Nasal cavity respiratory epithelium epithelial cell of viscerocranial mucosa (primary cell): Measurements from ENCODE around the gene MOGAT2. TPM values are rescaled to one million over a fixed set of nuclear protein-coding genes. Genes with fewer than 3 reads are reported as not detected.

Source experiments
- total RNA-seq: library from RNA; depleted of rRNA; stranded (reverse); fragments of >200 nt; gene quantifications from 2 replicates; pipeline ENCODE4 v1.2.3, GENCODE V29; 2014

MOGAT2 gene
- total RNA-seq: 0.07 TPM in 1 of 2 replicates, not detected in the other

DNA sequence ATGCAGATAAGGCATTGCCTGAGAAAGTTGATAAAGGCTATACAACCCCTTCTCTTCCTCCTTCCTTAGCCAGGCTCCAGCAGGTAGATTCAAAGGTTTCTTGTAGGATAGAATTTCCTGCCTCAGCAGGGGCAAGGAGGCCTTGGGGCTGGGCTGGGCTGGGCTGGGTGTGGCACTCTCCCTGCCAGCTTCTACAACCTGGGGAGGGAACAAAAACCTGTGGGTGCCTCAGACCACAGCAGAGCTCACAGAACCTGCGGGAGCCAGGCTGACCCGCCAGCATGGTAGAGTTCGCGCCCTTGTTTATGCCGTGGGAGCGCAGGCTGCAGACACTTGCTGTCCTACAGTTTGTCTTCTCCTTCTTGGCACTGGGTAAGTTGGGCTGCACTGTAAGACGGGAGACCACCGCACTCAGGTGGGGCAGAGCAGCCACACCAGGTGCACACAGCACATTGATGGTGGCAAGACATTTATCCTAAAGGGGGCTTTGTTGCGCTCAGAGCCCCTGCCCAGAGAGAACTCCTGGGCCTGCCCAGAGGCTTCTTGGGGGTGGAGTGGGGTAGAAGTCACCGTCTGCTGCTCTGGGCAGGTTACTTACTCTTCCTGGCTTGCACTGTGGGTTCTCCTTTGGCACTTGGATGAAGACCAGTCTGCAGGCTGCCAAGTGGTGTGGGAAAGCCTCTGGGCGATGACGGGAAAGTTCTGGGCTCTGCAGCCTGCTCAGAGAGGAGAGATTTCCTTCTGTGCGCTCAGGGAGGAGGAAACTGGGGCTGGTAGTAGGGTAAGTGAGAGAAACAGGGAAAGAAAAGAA is at the start of gene MOGAT2:
Gene MOGAT2, plus strand, starts transcription at position 231 of the 811 bp plus-strand sequence. Its CDS starts 51 bp downstream, at position 282.

DNA sequence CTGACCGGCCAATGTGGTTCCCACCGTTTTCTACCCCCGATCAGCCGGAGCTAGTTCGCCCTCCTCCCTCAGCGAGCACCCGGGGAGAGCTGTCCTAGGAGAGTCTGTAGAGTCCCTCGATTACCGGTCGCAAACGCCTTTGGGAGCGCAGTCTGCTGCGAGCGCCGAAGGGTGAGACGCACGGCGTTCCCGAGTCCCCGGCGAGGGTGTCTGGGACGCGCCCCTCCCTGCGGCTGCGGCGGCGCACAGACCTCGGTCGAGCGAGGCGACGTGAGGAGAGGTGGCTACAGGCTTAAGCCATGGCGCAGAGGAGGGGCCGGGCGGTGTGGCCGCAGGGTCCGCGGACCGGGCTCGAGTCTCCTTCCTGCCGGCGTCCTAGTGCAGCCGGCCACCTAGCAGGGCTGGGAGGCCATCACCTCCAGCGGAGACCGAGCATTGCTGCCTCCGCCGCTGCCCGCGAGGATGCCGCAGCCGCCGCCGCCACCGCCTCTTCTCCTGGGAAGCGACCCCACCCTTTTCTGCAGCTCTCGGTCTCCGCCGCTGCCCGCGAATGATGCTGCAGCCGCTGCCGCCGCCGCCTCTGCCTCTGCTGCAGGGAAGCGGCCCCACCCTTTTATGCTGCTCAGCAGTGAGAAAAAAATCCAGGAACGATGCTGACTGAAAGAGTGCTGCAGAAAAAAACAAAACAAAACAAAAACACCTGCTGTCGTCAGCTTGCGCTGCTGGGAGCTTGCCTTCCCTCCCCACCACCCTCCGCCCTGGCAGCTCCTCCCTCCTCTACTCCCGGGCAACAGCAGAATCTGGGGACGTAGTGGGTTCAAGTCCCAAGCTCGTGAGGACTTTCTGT is 49.0 kb upstream of the MOGAT2 start, which contains the start of gene MAP6:
Gene MAP6, minus strand, starts transcription at position 588 of the 847 bp plus-strand sequence. CDS start 669 bp downstream, outside the sequence.

DNA sequence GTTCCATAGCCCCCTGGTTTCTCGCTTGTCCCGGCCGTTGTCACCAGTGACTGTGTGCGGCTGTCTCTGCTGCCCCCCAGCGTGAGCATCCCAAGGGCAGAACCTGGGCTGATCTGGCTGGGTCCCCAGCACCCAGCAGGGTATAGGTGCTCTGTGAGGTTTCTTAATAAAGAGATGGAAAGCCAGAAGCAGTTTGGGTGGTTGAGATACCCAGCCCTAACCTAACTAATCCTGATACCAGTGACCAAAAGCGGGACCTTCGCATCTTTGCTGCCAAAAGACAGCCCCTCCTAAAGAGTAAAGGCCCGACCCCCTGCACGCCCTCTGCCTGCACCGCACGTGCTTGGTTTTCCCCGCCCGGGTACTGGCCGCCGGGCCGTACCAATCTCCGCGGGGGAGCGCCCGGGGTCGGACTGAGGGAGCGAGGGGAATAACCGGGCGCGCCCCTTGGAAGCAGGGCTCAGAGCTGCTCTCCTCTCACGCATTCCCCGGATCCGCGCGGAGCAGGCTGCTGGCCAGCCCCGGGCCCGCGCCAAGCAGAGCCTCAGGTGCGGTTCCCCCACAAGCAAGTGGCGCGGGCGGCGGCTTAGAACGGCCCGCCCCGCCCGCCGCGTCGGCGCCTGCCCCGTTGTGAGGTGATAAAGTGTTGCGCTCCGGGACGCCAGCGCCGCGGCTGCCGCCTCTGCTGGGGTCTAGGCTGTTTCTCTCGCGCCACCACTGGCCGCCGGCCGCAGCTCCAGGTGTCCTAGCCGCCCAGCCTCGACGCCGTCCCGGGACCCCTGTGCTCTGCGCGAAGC is 50.7 kb downstream of the MOGAT2 start, which contains the start of gene DGAT2:
Gene DGAT2, plus strand, starts transcription at position 667 of the 797 bp plus-strand sequence. CDS start 214 bp downstream, outside the sequence.

Other genes starting within 250 kb of the MOGAT2 start
- under 0.01 and 1.5 TPM in 2 replicates for gene GDPD5, start 191.9 kb upstream of the MOGAT2 start, total RNA-seq
- 71.4 and 262 TPM in 2 replicates for gene SERPINH1, start 155.6 kb upstream of the MOGAT2 start, total RNA-seq
- gene MAP6, start 48.8 kb upstream of the MOGAT2 start, total RNA-seq: under 0.01 and 0.50 TPM in 2 replicates
- 9.5 and 12.3 TPM in 2 replicates for gene DGAT2, start 50.9 kb downstream of the MOGAT2 start, total RNA-seq
- gene UVRAG, start 97.4 kb downstream of the MOGAT2 start, total RNA-seq: 17.1 and 24.8 TPM in 2 replicates